ENCODE results near the gene R3HDM2. TPM values are rescaled to one million over a fixed set of nuclear protein-coding genes. Genes with fewer than 3 reads are reported as not detected.

Gene R3HDM2
- total and polyA plus RNA-seq, 2 donors (not counting 1 experiment from before 2014, with no cell fraction given), result 104 to 129 TPM

- no peak overlapping the region for H3K4me2 ChIP-seq (replicated peaks; ENCODE audit: low read depth, low read length, poor library complexity, severe bottlenecking)
- no peaks in the 10 kb centered on the region for H4K20me1 ChIP-seq (ENCODE audit: control insufficient read depth, insufficient read depth, low read length, poor library complexity, severe bottlenecking)
- H3K4me3 Mint-ChIP-seq, result no peak overlapping the region
- intact Hi-C loops (cut with micrococcal nuclease), result no loop called here
- peaks cover 0 to 18% of the 10 kb centered on the region in 2 experiments for H3K36me3 ChIP-seq (replicated peaks in 1 of 2; ENCODE audit: control extremely low read depth in 1 of 2, control insufficient read depth in 1 of 2, extremely low read depth in 1 of 2, insufficient read depth in 2 of 2, low read length in 1 of 2)
- H3K4me3 ChIP-seq (ENCODE audit: control extremely low read depth in 1 of 5, extremely low read depth in 1 of 5, insufficient read depth in 1 of 5, low read depth in 2 of 5, low read length in 4 of 5), result no peak overlapping the region
- no peaks in the 10 kb centered on the region for H3K9me3 Mint-ChIP-seq (ENCODE audit: insufficient read depth)
- H3K27me3 Mint-ChIP-seq, result no peaks in the 10 kb centered on the region
- no peak overlapping the region for H3K27ac ChIP-seq (ENCODE audit: low read length in 2 of 2)
- H3K4me1 ChIP-seq (ENCODE audit: control insufficient read depth in 2 of 2, insufficient read depth in 2 of 2, low read length in 2 of 2), result peaks cover 16 to 38% of the 10 kb centered on the region in 2 donors
- ChIA-PET CTCF (interaction anchor here (1.1 to 1.5 kb wide), 4 partner anchors 10 to 12 kb away, joined by 3 to 7 read pairs (median 4); partner anchors contain the start of gene INHBE), POLR2A (interaction anchor here (0.7 kb wide), 1 partner anchor 243 kb away, joined by 4 read pairs; no protein-coding TSS in a partner anchor)
- no peak overlapping the region for H3K9ac ChIP-seq (ENCODE audit: low read length)
- H3K79me2 ChIP-seq (ENCODE audit: control insufficient read depth, insufficient read depth, low read length), result peaks cover 6% of the 10 kb centered on the region
- H3K9me3 ChIP-seq (ENCODE audit: control extremely low read depth in 1 of 3, control insufficient read depth in 2 of 3, insufficient read depth in 1 of 3, low read length in 2 of 3), result no peaks in the 10 kb centered on the region
- peaks cover 24% of the 10 kb centered on the region for H3K4me1 Mint-ChIP-seq
- no peaks in the 10 kb centered on the region for H3K27me3 ChIP-seq (replicated peaks in 1 of 4; ENCODE audit: control extremely low read depth in 1 of 4, control insufficient read depth in 3 of 4, insufficient read depth in 4 of 4, low read length in 3 of 4)
- 100% methylated on average over 1 of the region's 6 CpGs for WGBS (ENCODE audit: insufficient coverage)
- DNase-seq (no peak), ATAC-seq (ENCODE audit: low read depth) (no peak)
- H3K27ac Mint-ChIP-seq, result no peak overlapping the region
- H2AFZ ChIP-seq (ENCODE audit: insufficient read depth, low read depth, low read length, poor library complexity, severe bottlenecking), result no peak overlapping the region
- TF ChIP-seq EZH2 (IDR thresholded peaks at IDR 0.05; ENCODE audit: borderline replicate concordance, insufficient read depth, low read depth, low read length, poor library complexity, severe bottlenecking), result no peak
- no peak for TF ChIP-seq CTCF (IDR thresholded peaks at IDR 0.05)
These were observed 34.3 kb upstream of the R3HDM2 start for GRCh38 chr12:57465030-57465746.

GRCh38 chr12:57464569-57464968 is 33.7 kb upstream of the R3HDM2 start:
- Mint-ChIP-seq H3K9me3 (ENCODE audit: insufficient read depth) (no peaks in the 10 kb centered on the region), H3K4me3 (no peak overlapping the region), H3K27me3 (no peaks in the 10 kb centered on the region), H3K27ac (no peak overlapping the region), H3K4me1 (peaks cover 27% of the 10 kb centered on the region)
- Histone ChIP-seq H3K4me2 (replicated peaks; ENCODE audit: low read depth, low read length, poor library complexity, severe bottlenecking) (no peak overlapping the region), H3K4me1 (ENCODE audit: control insufficient read depth in 2 of 2, insufficient read depth in 2 of 2, low read length in 2 of 2) (peaks cover 16 to 40% of the 10 kb centered on the region in 2 donors), H3K36me3 (replicated peaks in 1 of 2; ENCODE audit: control extremely low read depth in 1 of 2, control insufficient read depth in 1 of 2, extremely low read depth in 1 of 2, insufficient read depth in 2 of 2, low read length in 1 of 2) (peaks cover 0 to 13% of the 10 kb centered on the region in 2 experiments), H4K20me1 (ENCODE audit: control insufficient read depth, insufficient read depth, low read length, poor library complexity, severe bottlenecking) (no peaks in the 10 kb centered on the region), H3K27ac (ENCODE audit: low read length in 2 of 2) (no peak overlapping the region), H2AFZ (ENCODE audit: insufficient read depth, low read depth, low read length, poor library complexity, severe bottlenecking) (no peak overlapping the region), H3K9ac (ENCODE audit: low read length) (no peak overlapping the region), H3K79me2 (ENCODE audit: control insufficient read depth, insufficient read depth, low read length) (peaks cover 6% of the 10 kb centered on the region), H3K9me3 (ENCODE audit: control extremely low read depth in 1 of 3, control insufficient read depth in 2 of 3, insufficient read depth in 1 of 3, low read length in 2 of 3) (no peaks in the 10 kb centered on the region), H3K27me3 (replicated peaks in 1 of 4; ENCODE audit: control extremely low read depth in 1 of 4, control insufficient read depth in 3 of 4, insufficient read depth in 4 of 4, low read length in 3 of 4) (no peaks in the 10 kb centered on the region), H3K4me3 (ENCODE audit: control extremely low read depth in 1 of 5, extremely low read depth in 1 of 5, insufficient read depth in 1 of 5, low read depth in 2 of 5, low read length in 4 of 5) (no peak overlapping the region)
- ATAC-seq (ENCODE audit: low read depth) (no peak), DNase-seq (no peak)
- CTCF ChIA-PET, result interaction anchor here (1.7 to 7.6 kb wide), 2 partner anchors 9 to 12 kb away, joined by 8 to 166 read pairs; partner anchors contain the start of genes ARHGAP9 and INHBE
- POLR2A ChIA-PET, result interaction anchor here (0.5 to 0.7 kb wide), 2 partner anchors 21 to 242 kb away, joined by 4 to 5 read pairs; no protein-coding TSS in a partner anchor
- intact Hi-C loops (cut with micrococcal nuclease), result no loop called here
- no peak for TF ChIP-seq EZH2 (IDR thresholded peaks at IDR 0.05; ENCODE audit: borderline replicate concordance, insufficient read depth, low read depth, low read length, poor library complexity, severe bottlenecking)
- no peak for TF ChIP-seq CTCF (IDR thresholded peaks at IDR 0.05)
- WGBS (ENCODE audit: insufficient coverage), result 98% methylated on average over 12 of the region's 12 CpGs

Measured in B cell (primary cell).